Right lobe of liver (tissue), 4 donors: ENCODE measurements around the gene MAEA.

Experiments used
- CTCF ChIP-seq, 4 donors: fragments of 200-600 bp in 3 of 4; fragments of 450-650 bp in 1 of 4; IDR thresholded peaks; one replicate each; pipeline versions ENCODE4 v1.5.1 to v1.8.0; 2016 to 2022; ENCODE audit warnings: antibody characterized with exemption in 4 of 4, mild to moderate bottlenecking in 2 of 4
- POLR2A ChIP-seq: fragments of 450-650 bp; IDR thresholded peaks from one replicate; pipeline ENCODE4 v1.6.1; 2017; ENCODE audit warnings: antibody characterized with exemption, mild to moderate bottlenecking
- donor health status: DM: no; HTN: no; CAD: no.
- donor health status: DM: no; HTN: no; CAD: no.
- donor health status: DM: no; HTN: yes; CAD: no.

- no peak for TF ChIP-seq CTCF (IDR thresholded peaks at IDR 0.05)
- no peak for TF ChIP-seq POLR2A
Observed at GRCh38 chr4:1305261-1305711, 15.6 kb downstream of the MAEA start.
